Caco-2 (cell line): ENCODE data around the gene FBXL15. TPM values are rescaled to one million over a fixed set of nuclear protein-coding genes. Genes with fewer than 3 reads are reported as not detected.

ENCODE experiments used
- BruUV-seq: library from RNA; stranded (reverse); fragments of 400-500 nt; replicated peaks from 2 replicates; lab custom pipeline; 2021; lab: Mats Ljungman, UMichigan
- CTCF ChIA-PET: fragments of 300-600 bp; sonication (Branson Sonifier 250); formaldehyde crosslinking; loops from one replicate; lab custom pipeline; 2022; ENCODE audit warnings: antibody characterized with exemption; lab: Charles Lee
- POLR2A ChIA-PET: fragments of 300-600 bp; sonication (Branson Sonifier 250); formaldehyde crosslinking; loops from one replicate; lab custom pipeline; 2022; ENCODE audit warnings: antibody characterized with exemption; lab: Charles Lee
- DNase-seq, 2 experiments: peaks; one replicate each; pipeline versions ENCODE4 v3.0.0 to v3.0.0-alpha.2; 2020 to 2022
- H3K27me3 ChIP-seq: replicated peaks from 2 replicates; pipeline ENCODE4 v1.6.0; 2011; ENCODE audit warnings: low read length; ENCODE audit not compliant: control insufficient read depth, insufficient read depth
- H3K36me3 ChIP-seq: 2 replicates; pipeline ENCODE4 v1.5.1; 2011; ENCODE audit warnings: low read length; ENCODE audit not compliant: control insufficient read depth, insufficient read depth
- H3K4me1 ChIP-seq: fragments of 250-450 bp; sonication (Bioruptor Pico); 2 replicates; pipeline ENCODE4 v1.5.1; 2020; ENCODE audit warnings: mild to moderate bottlenecking
- H3K4me3 ChIP-seq: 2 replicates; pipeline ENCODE4 v1.5.1; 2011; ENCODE audit warnings: low read depth, mild to moderate bottlenecking, control low read depth, low read length
- H3K9me3 ChIP-seq: fragments of 250-450 bp; sonication (Bioruptor Pico); 2 replicates; pipeline ENCODE4 v1.5.1; 2020; ENCODE audit warnings: mild to moderate bottlenecking, moderate library complexity
- H3K27ac Mint-ChIP-seq: one replicate; pipeline ENCODE4 v1.8.0; 2022; ENCODE audit warnings: mixed read lengths; ENCODE audit not compliant: unreplicated experiment
- H3K27me3 Mint-ChIP-seq: one replicate; pipeline ENCODE4 v1.8.0; 2022; ENCODE audit warnings: mixed read lengths; ENCODE audit not compliant: insufficient read depth, unreplicated experiment
- H3K36me3 Mint-ChIP-seq: one replicate; pipeline ENCODE4 v1.8.0; 2022; ENCODE audit warnings: mild to moderate bottlenecking, mixed read lengths; ENCODE audit not compliant: insufficient read depth, unreplicated experiment
- H3K4me1 Mint-ChIP-seq: one replicate; pipeline ENCODE4 v1.8.0; 2022; ENCODE audit warnings: low read depth, mixed read lengths; ENCODE audit not compliant: unreplicated experiment
- H3K4me3 Mint-ChIP-seq: one replicate; pipeline ENCODE4 v1.8.0; 2022; ENCODE audit warnings: mild to moderate bottlenecking, moderate library complexity, mixed read lengths; ENCODE audit not compliant: unreplicated experiment
- H3K9me3 Mint-ChIP-seq: one replicate; pipeline ENCODE4 v1.8.0; 2022; ENCODE audit warnings: mixed read lengths; ENCODE audit not compliant: unreplicated experiment
- CTCF ChIP-seq, 2 experiments: fragments of 200-600 bp in 1 of 2; IDR thresholded peaks; 1 replicate in 1 of 2; 2 replicates in 1 of 2; pipeline versions ENCODE4 v1.5.1 to v1.8.0; 2011 to 2022; ENCODE audit warnings: antibody characterized with exemption in 1 of 2, control low read depth in 1 of 2, inconsistent platforms in 1 of 2, low read depth in 1 of 2, low read length in 1 of 2, mild to moderate bottlenecking in 1 of 2, moderate library complexity in 1 of 2; ENCODE audit not compliant: insufficient read depth in 1 of 2, severe bottlenecking in 1 of 2, unreplicated experiment in 1 of 2
- intact Hi-C: fragments of 100-400 bp; cut with micrococcal nuclease; formaldehyde crosslinking; loops from one replicate; pipeline ENCODE4 v1.10.0; 2022; ENCODE audit not compliant: unreplicated experiment
- total RNA-seq: library from RNA; stranded (reverse); gene quantifications from 2 replicates; pipeline ENCODE4 v1.2.3, GENCODE V29; 2022

Gene FBXL15
- total RNA-seq, 1 experiment from 2014 or later, result 7.9 TPM

- DNase-seq, result no peak
- Histone ChIP-seq H3K9me3 (no peaks in the 10 kb centered on the region), H3K4me1 (peaks cover 26% of the 10 kb centered on the region), H3K4me3 (no peak overlapping the region; the same call in 1 of the 2 replicates), H3K36me3 (no peaks in the 10 kb centered on the region), H3K27me3 (no peaks in the 10 kb centered on the region)
- no peaks in the 10 kb centered on the region for H3K9me3 Mint-ChIP-seq
- no peak overlapping the region for H3K27ac Mint-ChIP-seq
- ChIA-PET CTCF (interaction anchor here (1.3 kb wide), 1 partner anchor 167 kb away, joined by 3 read pairs; no protein-coding TSS in a partner anchor), POLR2A (interaction anchor here (0.6 kb wide), 1 partner anchor 26 kb away, joined by 3 read pairs; no protein-coding TSS in a partner anchor)
- intact Hi-C loops, result no loop called here
- peaks cover 25% of the 10 kb centered on the region for H3K36me3 Mint-ChIP-seq
- no peaks in the 10 kb centered on the region for H3K27me3 Mint-ChIP-seq
- TF ChIP-seq CTCF (IDR thresholded peaks at IDR 0.05; ENCODE audit: insufficient read depth in 1 of 2, low read depth in 1 of 2, low read length in 1 of 2, severe bottlenecking in 1 of 2, unreplicated experiment in 1 of 2), result no peak
- peaks cover 14% of the 10 kb centered on the region for H3K4me1 Mint-ChIP-seq
- peak overlapping the region; percentile 90 for H3K4me3 Mint-ChIP-seq
- BruUV-seq, result no TSS peak
Observed at GRCh38 chr10:102396730-102397151, 23.9 kb upstream of the FBXL15 start.

- Histone ChIP-seq H3K4me1 (peaks cover 33% of the 10 kb centered on the region), H3K27me3 (no peaks in the 10 kb centered on the region), H3K4me3 (no peak overlapping the region), H3K9me3 (no peaks in the 10 kb centered on the region), H3K36me3 (no peaks in the 10 kb centered on the region)
- CTCF ChIA-PET, result interaction anchor here (0.6 to 0.8 kb wide), 2 partner anchors 172 to 616 kb away, joined by 3 read pairs; partner anchors contain the start of gene ELOVL3
- H3K36me3 Mint-ChIP-seq, result peaks cover 29% of the 10 kb centered on the region
- no peak for TF ChIP-seq CTCF (IDR thresholded peaks at IDR 0.05; ENCODE audit: insufficient read depth in 1 of 2, low read depth in 1 of 2, low read length in 1 of 2, severe bottlenecking in 1 of 2, unreplicated experiment in 1 of 2)
- H3K27me3 Mint-ChIP-seq, result no peaks in the 10 kb centered on the region
- POLR2A ChIA-PET, result interaction anchor here (0.6 kb wide), 1 partner anchor 581 kb away, joined by 3 read pairs; no protein-coding TSS in a partner anchor
- H3K4me1 Mint-ChIP-seq, result peaks cover 22% of the 10 kb centered on the region
- peak overlapping the region; percentile 90 for H3K4me3 Mint-ChIP-seq
- DNase-seq, result no peak
- intact Hi-C loops, result no loop called here
- no peaks in the 10 kb centered on the region for H3K9me3 Mint-ChIP-seq
- H3K27ac Mint-ChIP-seq, result no peak overlapping the region
- BruUV-seq, result no TSS peak
Observed at GRCh38 chr10:102397222-102398171, 23.1 kb upstream of the FBXL15 start.
